22Rv1 (cell line): ENCODE measurements around the gene PTPN11.

Experiments
- ZFX ChIP-seq: fragments of 450-650 bp; IDR thresholded peaks from 2 replicates; pipeline ENCODE4 v1.6.1; 2017; ENCODE audit warnings: antibody characterized with exemption, borderline replicate concordance
- TF ChIP-seq, protein P1 (sequence below): fragments of 450-650 bp; IDR thresholded peaks from 2 replicates; pipeline ENCODE4 v1.5.1; 2017; ENCODE audit warnings: mild to moderate bottlenecking

DNA sequence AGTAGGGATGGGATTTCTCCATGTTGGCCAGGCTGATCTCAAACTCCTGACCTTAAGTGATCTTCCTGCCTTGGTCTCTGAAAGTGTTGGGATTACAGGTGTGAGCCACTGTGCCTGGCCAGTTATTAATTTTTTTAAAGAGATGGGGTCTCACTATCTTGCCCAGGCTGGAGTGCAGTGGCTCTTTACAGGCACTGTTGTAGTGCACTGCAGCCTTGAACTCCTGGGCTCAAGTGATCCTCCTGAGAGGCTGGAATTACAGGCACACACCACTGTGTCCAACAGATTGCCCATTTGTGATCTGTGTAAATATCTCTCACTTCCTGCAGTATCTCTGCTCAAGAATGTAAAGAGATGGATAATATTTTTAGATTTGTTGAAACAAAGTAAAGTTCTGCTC is 45.9 kb downstream of the PTPN11 start:
- TF ChIP-seq, protein P1, sequence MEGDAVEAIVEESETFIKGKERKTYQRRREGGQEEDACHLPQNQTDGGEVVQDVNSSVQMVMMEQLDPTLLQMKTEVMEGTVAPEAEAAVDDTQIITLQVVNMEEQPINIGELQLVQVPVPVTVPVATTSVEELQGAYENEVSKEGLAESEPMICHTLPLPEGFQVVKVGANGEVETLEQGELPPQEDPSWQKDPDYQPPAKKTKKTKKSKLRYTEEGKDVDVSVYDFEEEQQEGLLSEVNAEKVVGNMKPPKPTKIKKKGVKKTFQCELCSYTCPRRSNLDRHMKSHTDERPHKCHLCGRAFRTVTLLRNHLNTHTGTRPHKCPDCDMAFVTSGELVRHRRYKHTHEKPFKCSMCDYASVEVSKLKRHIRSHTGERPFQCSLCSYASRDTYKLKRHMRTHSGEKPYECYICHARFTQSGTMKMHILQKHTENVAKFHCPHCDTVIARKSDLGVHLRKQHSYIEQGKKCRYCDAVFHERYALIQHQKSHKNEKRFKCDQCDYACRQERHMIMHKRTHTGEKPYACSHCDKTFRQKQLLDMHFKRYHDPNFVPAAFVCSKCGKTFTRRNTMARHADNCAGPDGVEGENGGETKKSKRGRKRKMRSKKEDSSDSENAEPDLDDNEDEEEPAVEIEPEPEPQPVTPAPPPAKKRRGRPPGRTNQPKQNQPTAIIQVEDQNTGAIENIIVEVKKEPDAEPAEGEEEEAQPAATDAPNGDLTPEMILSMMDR, result no peak
- no peak for TF ChIP-seq ZFX
